Measurements from ENCODE around the gene TBC1D22A.

DNA sequence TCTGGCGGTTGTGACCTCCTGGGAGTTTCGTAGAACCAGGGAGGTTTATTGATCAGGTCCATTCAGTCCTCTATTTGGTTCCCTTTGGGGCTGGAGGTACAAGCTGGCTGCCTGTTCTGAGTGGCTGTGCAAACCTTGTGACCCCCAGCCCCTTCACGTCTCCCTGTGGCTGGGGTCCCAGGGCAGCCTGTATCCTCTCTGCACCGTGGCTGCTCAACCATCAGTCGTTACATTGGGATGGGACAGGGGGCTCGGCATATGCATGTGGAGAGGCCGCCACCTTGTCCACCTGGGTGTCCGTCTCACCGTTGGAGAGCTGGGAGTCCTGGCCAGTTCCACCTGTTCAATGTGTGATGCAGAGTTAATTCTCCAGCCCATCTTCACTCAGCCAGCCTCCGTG lies 195.7 kb downstream of the TBC1D22A start:
- TF ChIP-seq, protein P1, sequence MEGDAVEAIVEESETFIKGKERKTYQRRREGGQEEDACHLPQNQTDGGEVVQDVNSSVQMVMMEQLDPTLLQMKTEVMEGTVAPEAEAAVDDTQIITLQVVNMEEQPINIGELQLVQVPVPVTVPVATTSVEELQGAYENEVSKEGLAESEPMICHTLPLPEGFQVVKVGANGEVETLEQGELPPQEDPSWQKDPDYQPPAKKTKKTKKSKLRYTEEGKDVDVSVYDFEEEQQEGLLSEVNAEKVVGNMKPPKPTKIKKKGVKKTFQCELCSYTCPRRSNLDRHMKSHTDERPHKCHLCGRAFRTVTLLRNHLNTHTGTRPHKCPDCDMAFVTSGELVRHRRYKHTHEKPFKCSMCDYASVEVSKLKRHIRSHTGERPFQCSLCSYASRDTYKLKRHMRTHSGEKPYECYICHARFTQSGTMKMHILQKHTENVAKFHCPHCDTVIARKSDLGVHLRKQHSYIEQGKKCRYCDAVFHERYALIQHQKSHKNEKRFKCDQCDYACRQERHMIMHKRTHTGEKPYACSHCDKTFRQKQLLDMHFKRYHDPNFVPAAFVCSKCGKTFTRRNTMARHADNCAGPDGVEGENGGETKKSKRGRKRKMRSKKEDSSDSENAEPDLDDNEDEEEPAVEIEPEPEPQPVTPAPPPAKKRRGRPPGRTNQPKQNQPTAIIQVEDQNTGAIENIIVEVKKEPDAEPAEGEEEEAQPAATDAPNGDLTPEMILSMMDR (conservative IDR thresholded peaks at IDR 0.05; ENCODE audit: low read length): no peak
- no peak for TF ChIP-seq EZH2phosphoT487 (IDR thresholded peaks at IDR 0.05; ENCODE audit: borderline replicate concordance, low read depth, low read length)

Data from OCI-LY7 (cell line).